ENCODE results near the gene DNAJC18. TPM values are rescaled to one million over a fixed set of nuclear protein-coding genes. Genes with fewer than 3 reads are reported as not detected.
"Not testable (repeated sequence)": the region's sequence is repeated elsewhere in the genome, so short reads cannot be mapped to it uniquely, and the experiment has no call there.

DNAJC18 gene
- total and polyA plus RNA-seq, 4 donors, result 4.3 to 26.4 (median 14.1) TPM

GRCh38 chr5:139445325-139446170 is 6.2 kb upstream of the DNAJC18 start:
- WGBS, 2 donors, result 32 to 36% methylated on average over 7 of the region's 7 CpGs
- no peak overlapping the region for H3K4me3 ChIP-seq (ENCODE audit: low read length in 2 of 2)
- DNase-seq (no peak), ATAC-seq (ENCODE audit: low FRiP score) (no peak)
- H3K27me3 ChIP-seq (ENCODE audit: control insufficient read depth in 1 of 2, insufficient read depth in 2 of 2, low read length in 1 of 2), result no peaks in the 10 kb centered on the region
- H3K9me3 ChIP-seq (ENCODE audit: control insufficient read depth, low read length), result no peaks in the 10 kb centered on the region
- H3K4me1 ChIP-seq (ENCODE audit: control insufficient read depth in 1 of 2, insufficient read depth in 2 of 2, low read length in 2 of 2), result no peaks in the 10 kb centered on the region
- H3K27ac ChIP-seq (ENCODE audit: low read depth in 1 of 2, low read length in 2 of 2), result no peak overlapping the region
- H3K36me3 ChIP-seq (ENCODE audit: control insufficient read depth in 1 of 2, insufficient read depth in 2 of 2, low read length in 1 of 2), result no peaks in the 10 kb centered on the region
- intact Hi-C loops (cut with DNase I), result no loop called here

DNA sequence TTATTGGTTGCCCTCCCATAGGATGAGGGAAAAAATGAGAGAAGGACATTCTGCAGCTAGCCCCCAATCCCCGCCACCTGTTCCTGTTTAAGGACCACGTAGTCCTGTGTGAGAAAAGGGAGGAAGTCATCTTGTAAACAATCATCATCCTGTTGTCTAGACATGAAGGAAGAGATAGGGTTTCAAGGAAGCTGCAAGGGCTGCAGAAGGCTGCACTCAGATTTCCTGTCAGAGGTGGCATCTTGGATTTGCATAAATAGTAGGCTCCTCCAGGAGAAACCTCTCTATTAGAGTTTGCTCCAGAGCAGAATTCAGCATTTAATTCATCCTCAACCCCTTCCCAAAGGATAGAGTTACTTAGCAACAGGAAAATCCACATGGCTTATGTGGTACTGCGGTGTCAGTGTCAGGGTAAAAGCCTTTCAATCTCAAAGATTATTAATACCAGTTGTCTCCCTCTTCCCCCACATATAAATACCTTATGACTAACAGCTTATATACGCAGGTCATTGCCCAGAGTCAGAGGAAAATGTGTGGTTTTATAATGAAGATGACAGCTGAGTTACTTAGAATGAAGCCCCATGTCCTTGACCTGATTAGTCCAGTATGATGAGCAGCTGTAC is 4.6 kb upstream of the DNAJC18 start:
- Histone ChIP-seq H3K27me3 (ENCODE audit: control insufficient read depth in 1 of 2, insufficient read depth in 2 of 2, low read length in 1 of 2) (no peaks in the 10 kb centered on the region), H3K9me3 (ENCODE audit: control insufficient read depth, low read length) (no peaks in the 10 kb centered on the region), H3K4me1 (ENCODE audit: control insufficient read depth in 1 of 2, insufficient read depth in 2 of 2, low read length in 2 of 2) (no peaks in the 10 kb centered on the region), H3K36me3 (ENCODE audit: control insufficient read depth in 1 of 2, insufficient read depth in 2 of 2, low read length in 1 of 2) (no peaks in the 10 kb centered on the region), H3K27ac (ENCODE audit: low read depth in 1 of 2, low read length in 2 of 2) (no peak overlapping the region), H3K4me3 (ENCODE audit: low read length in 2 of 2) (no peak overlapping the region)
- intact Hi-C loops (cut with DNase I), result loop anchor here in 1 of 2 donors (5.0 kb wide), 1 partner anchor 33 kb away; no protein-coding TSS in a partner anchor
- ATAC-seq (ENCODE audit: low FRiP score) (no peak), DNase-seq (no peak)
- WGBS, 2 donors, result 88 to 91% methylated on average over 4 of the region's 4 CpGs

GRCh38 chr5:139440416-139440815 is 1.1 kb upstream of the DNAJC18 start:
- H3K36me3 ChIP-seq (ENCODE audit: control insufficient read depth in 1 of 2, insufficient read depth in 2 of 2, low read length in 1 of 2); H3K9me3 ChIP-seq (ENCODE audit: control insufficient read depth, low read length); H3K4me3 ChIP-seq (ENCODE audit: low read length in 2 of 2); H3K27ac ChIP-seq (ENCODE audit: low read depth in 1 of 2, low read length in 2 of 2); ATAC-seq (ENCODE audit: low FRiP score); DNase-seq; H3K27me3 ChIP-seq (ENCODE audit: control insufficient read depth in 1 of 2, insufficient read depth in 2 of 2, low read length in 1 of 2); H3K4me1 ChIP-seq (ENCODE audit: control insufficient read depth in 1 of 2, insufficient read depth in 2 of 2, low read length in 2 of 2): not testable (repeated sequence)
- intact Hi-C loops (cut with DNase I), result loop anchor here in 1 of 2 donors (5.0 kb wide), 1 partner anchor 37 kb away; no protein-coding TSS in a partner anchor
- WGBS, 2 donors, result 96 to 97% methylated on average over 17 of the region's 17 CpGs

- intact Hi-C loops (cut with DNase I), result loop anchor here in 1 of 2 donors (5.0 kb wide), 1 partner anchor 44 kb away; the partner anchor contains the start of gene STING1
- H3K9me3 ChIP-seq (ENCODE audit: control insufficient read depth, low read length), result no peaks in the 10 kb centered on the region
- ATAC-seq (ENCODE audit: low FRiP score) (no peak), DNase-seq (no peak)
- H3K36me3 ChIP-seq (ENCODE audit: control insufficient read depth in 1 of 2, insufficient read depth in 2 of 2, low read length in 1 of 2), result peaks cover 0 to 2% of the 10 kb centered on the region in 2 donors
- peak overlapping the region; percentile 64 to 85 for H3K4me3 ChIP-seq (ENCODE audit: low read length in 2 of 2)
- H3K27ac ChIP-seq (ENCODE audit: low read depth in 1 of 2, low read length in 2 of 2), result peak overlapping the region in 1 of 2 donors; percentile 39
- H3K4me1 ChIP-seq (ENCODE audit: control insufficient read depth in 1 of 2, insufficient read depth in 2 of 2, low read length in 2 of 2), result peaks cover 0 to 3% of the 10 kb centered on the region in 2 donors
- WGBS, 2 donors, result 11 to 15% methylated on average over 8 of the region's 8 CpGs
- no peaks in the 10 kb centered on the region for H3K27me3 ChIP-seq (ENCODE audit: control insufficient read depth in 1 of 2, insufficient read depth in 2 of 2, low read length in 1 of 2)
Observed at GRCh38 chr5:139438707-139439012, 665 bp downstream of the DNAJC18 start.

- WGBS, 2 donors, result 96 to 97% methylated on average over 3 of the region's 3 CpGs
- Histone ChIP-seq H3K27me3 (ENCODE audit: control insufficient read depth in 1 of 2, insufficient read depth in 2 of 2, low read length in 1 of 2) (no peaks in the 10 kb centered on the region), H3K4me1 (ENCODE audit: control insufficient read depth in 1 of 2, insufficient read depth in 2 of 2, low read length in 2 of 2) (peaks cover 0 to 3% of the 10 kb centered on the region in 2 donors), H3K4me3 (ENCODE audit: low read length in 2 of 2) (no peak overlapping the region), H3K36me3 (ENCODE audit: control insufficient read depth in 1 of 2, insufficient read depth in 2 of 2, low read length in 1 of 2) (peaks cover 0 to 2% of the 10 kb centered on the region in 2 donors), H3K27ac (ENCODE audit: low read depth in 1 of 2, low read length in 2 of 2) (no peak overlapping the region), H3K9me3 (ENCODE audit: control insufficient read depth, low read length) (no peaks in the 10 kb centered on the region)
- no peak for DNase-seq
- intact Hi-C loops (cut with DNase I), result loop anchor here in 1 of 2 donors (5.0 kb wide), 1 partner anchor 47 kb away; the partner anchor contains the start of gene STING1
- no peak for ATAC-seq (ENCODE audit: low FRiP score)
Observed at GRCh38 chr5:139435676-139436075, 3.6 kb downstream of the DNAJC18 start.

DNA sequence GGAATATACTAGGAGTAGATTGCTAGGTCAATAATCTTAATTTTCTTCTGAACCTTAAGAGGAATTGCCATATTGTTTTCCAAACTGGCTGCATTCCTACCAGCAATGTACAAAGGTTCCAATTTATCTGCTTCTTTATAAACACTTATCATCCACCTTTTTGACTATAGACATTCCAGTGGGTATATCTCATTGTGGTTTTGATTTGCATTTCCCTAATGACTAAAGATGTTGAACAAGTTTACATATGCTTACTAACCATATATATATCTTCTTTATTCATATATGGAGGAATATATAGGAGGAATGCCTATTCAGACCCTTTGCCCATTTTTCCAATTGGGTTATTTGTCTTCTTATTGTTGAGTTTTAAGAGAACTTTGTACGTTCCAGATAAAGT is 7.6 kb downstream of the DNAJC18 start:
- DNase-seq, result no peak
- H3K4me1 ChIP-seq (ENCODE audit: control insufficient read depth in 1 of 2, insufficient read depth in 2 of 2, low read length in 2 of 2), result no peaks in the 10 kb centered on the region
- H3K4me3 ChIP-seq (ENCODE audit: low read length in 2 of 2), result no peak overlapping the region
- no peaks in the 10 kb centered on the region for H3K9me3 ChIP-seq (ENCODE audit: control insufficient read depth, low read length)
- no peak overlapping the region for H3K27ac ChIP-seq (ENCODE audit: low read depth in 1 of 2, low read length in 2 of 2)
- ATAC-seq (ENCODE audit: low FRiP score), result no peak
- intact Hi-C loops (cut with DNase I), result no loop called here
- 44 to 59% methylated on average over 1 of the region's 1 CpG for WGBS, 2 donors
- H3K36me3 ChIP-seq (ENCODE audit: control insufficient read depth in 1 of 2, insufficient read depth in 2 of 2, low read length in 1 of 2), result peaks cover 0 to 2% of the 10 kb centered on the region in 2 donors
- no peaks in the 10 kb centered on the region for H3K27me3 ChIP-seq (ENCODE audit: control insufficient read depth in 1 of 2, insufficient read depth in 2 of 2, low read length in 1 of 2)

DNA sequence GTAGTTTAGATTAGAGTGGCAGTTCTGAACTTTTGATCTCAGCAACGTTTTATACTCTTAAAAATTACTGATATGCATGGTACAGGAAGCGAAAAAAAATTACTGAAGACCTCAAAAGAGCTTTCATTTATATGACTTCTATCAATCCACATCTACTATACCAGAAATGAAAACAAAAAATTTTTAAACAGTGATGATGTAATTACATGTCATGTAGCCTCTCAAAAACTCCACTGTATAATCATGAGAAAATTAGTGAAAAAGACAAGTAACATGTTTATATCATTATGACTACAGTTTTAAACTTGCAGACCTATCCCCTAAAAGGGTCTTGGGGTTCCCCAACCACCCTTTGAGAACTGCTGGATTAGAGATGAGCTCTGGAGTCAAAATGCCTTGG is 9.3 kb downstream of the DNAJC18 start:
- peaks cover 0 to 2% of the 10 kb centered on the region in 2 donors for H3K36me3 ChIP-seq (ENCODE audit: control insufficient read depth in 1 of 2, insufficient read depth in 2 of 2, low read length in 1 of 2)
- H3K9me3 ChIP-seq (ENCODE audit: control insufficient read depth, low read length), result no peaks in the 10 kb centered on the region
- ATAC-seq (ENCODE audit: low FRiP score) (no peak), DNase-seq (no peak)
- H3K4me3 ChIP-seq (ENCODE audit: low read length in 2 of 2), result no peak overlapping the region
- whole genome bisulfite sequencing, 2 donors, result 81 to 82% methylated on average over 2 of the region's 2 CpGs
- intact Hi-C loops (cut with DNase I), result no loop called here
- H3K4me1 ChIP-seq (ENCODE audit: control insufficient read depth in 1 of 2, insufficient read depth in 2 of 2, low read length in 2 of 2), result no peaks in the 10 kb centered on the region
- H3K27me3 ChIP-seq (ENCODE audit: control insufficient read depth in 1 of 2, insufficient read depth in 2 of 2, low read length in 1 of 2), result no peaks in the 10 kb centered on the region
- H3K27ac ChIP-seq (ENCODE audit: low read depth in 1 of 2, low read length in 2 of 2), result no peak overlapping the region

DNA sequence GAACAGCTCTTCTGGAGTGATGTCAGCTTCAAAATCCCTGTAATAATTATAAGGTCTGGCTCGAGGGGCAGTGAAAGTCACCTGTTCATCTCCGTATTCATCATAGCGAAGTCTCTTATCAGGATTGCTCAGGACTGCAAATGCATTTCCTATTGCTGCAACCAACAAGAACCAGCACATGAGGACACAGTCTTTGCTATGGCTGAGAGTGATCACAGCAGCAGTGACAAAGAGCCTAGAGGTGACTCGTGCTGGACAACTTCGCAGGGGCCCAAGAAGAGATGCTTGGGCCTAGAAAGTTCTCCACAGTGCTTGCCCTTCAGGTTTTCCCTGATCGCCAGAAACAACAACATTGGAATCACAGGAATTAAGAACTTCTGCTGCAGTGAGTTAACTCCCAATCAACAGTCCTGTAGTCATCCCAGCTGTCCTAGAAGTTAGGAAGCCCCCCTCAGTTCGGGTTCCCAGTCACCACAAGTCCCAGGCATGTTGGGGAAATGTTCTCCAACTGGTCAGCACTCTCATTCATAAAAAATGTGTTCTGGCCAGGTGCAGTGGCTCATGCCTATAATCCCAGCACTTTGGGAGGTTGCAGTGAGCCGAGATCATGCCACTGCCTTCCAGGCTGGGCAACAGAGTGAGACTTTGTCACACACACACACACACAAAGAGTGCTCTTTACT is 13.0 kb downstream of the DNAJC18 start:
- Histone ChIP-seq H3K36me3 (ENCODE audit: control insufficient read depth in 1 of 2, insufficient read depth in 2 of 2, low read length in 1 of 2) (peaks cover 4% of the 10 kb centered on the region in 2 donors), H3K4me1 (ENCODE audit: control insufficient read depth in 1 of 2, insufficient read depth in 2 of 2, low read length in 2 of 2) (no peaks in the 10 kb centered on the region), H3K27ac (ENCODE audit: low read depth in 1 of 2, low read length in 2 of 2) (peak overlapping the region in 1 of 2 donors; percentile 42), H3K27me3 (ENCODE audit: control insufficient read depth in 1 of 2, insufficient read depth in 2 of 2, low read length in 1 of 2) (no peaks in the 10 kb centered on the region), H3K9me3 (ENCODE audit: control insufficient read depth, low read length) (no peaks in the 10 kb centered on the region), H3K4me3 (ENCODE audit: low read length in 2 of 2) (no peak overlapping the region)
- 56 to 58% methylated on average over 8 of the region's 8 CpGs for WGBS, 2 donors
- intact Hi-C loops (cut with DNase I), result no loop called here
- DNase-seq, result no peak
- ATAC-seq (ENCODE audit: low FRiP score), result no peak

All from aorta (tissue), 5 donors.